GM18951 (cell line): ENCODE measurements around the gene CEP120.
"Not testable (repeated sequence)": the region's sequence is repeated elsewhere in the genome, so short reads cannot be mapped to it uniquely, and the experiment has no call there.

Experiments used
- POLR2A ChIP-seq: IDR thresholded peaks from 4 replicates; pipeline ENCODE4 v1.6.1; 2011; ENCODE audit warnings: mild to moderate bottlenecking; ENCODE audit not compliant: insufficient read length, insufficient read depth; ENCODE audit errors: extremely low read depth
- in situ Hi-C: fragments of 300-500 bp; cut with MboI; formaldehyde crosslinking; loops from one replicate; pipeline ENCODE4 v1.12.0; 2022; ENCODE audit warnings: low sequenced_read_pairs, mixed read lengths, inconsistent platforms; ENCODE audit not compliant: unreplicated experiment

The CEP120 gene

DNA sequence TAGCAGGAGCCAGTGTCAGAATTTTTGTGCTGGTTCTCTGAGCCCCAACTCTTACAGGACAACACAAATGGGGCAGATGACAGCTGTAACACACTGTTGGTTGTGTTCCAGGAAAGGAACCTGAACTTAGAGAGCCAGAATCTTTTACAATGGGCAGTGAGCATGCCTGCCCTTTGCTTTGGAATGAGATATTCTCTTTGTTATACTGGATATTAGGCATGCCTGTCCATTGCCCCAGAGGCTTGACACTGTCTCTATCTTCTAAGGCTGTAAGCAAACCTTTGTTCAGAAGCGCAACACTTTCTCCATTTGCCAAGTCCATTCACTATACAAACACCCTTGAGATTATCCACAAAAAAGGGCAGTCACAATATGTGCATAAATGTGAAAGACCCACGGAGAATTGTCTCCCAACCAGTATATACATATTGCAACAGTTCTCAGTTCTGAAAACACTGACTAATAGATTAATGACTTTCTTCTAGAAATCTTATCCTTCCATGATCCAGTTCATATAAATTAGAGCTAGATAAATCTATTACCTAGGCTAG is 26.3 kb upstream of the CEP120 start:
- in situ Hi-C loops = no loop called here
- no peak for TF ChIP-seq POLR2A

DNA sequence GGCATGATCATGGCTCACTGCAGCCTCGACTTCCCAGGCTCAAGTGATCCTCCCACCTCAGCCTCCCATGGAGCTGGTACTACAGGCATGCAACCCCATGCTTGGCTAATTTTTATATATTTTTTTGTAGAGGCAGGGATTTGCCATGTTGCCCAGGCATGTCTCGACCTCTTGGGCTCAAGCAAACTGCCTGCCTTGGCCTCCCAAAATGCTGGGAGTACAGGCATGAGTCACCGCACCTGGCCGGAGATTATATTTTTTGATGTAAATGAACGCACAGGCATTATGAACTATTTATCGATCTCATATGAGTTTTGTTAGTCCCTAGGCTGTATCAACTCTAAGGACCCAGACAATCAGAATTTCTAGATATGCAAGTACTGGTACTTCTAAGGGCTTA is 25.5 kb upstream of the CEP120 start:
- no peak for TF ChIP-seq POLR2A
- in situ Hi-C loops = no loop called here

DNA sequence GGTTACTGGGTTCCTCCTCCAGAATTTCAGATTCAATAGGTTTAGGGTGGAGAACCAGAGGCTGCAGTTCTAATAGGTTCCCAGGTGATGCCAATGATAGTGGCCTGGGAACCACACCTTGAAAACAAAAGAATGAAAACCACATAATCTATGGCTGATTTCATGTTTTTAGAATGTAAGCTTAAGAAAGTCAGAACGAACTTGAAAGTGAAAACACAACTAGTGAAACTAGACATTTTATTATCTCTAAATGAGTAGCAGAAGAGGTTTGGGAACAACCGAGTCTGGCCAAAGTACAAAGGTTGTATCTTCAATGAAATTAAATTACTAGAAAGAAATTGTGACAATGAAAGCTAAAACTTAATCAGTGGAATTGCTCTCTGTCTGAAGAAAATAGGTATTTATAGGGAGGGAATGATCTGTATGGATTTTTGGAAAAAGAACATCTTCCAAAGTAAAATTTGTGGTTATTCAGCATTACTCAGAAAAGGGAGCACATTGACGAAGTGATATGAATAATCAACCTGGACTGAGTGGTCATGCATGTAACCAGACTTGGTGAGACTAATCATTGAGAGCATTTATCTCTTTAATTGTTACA is 24.9 kb upstream of the CEP120 start:
- in situ Hi-C loops = no loop called here
- TF ChIP-seq POLR2A = no peak

DNA sequence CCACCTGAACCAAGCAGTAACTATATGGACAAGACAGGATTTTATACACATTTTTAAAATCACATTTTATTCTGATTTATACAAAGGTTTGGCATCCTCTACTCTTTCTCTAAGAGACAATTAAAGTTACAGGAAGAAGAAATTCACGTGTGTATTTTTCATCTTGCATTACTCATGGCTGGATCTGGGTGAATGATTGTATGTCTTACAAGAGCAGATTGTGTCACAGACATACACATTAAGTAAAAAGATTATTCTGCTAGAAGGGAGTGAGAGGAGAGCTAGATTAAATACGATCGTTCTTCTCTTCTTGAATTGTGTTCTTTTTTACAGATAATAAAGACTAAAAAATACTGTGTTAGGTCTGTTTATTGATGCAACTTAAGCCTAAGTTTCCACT is 20.8 kb upstream of the CEP120 start:
- no peak for TF ChIP-seq POLR2A
- in situ Hi-C loops = no loop called here

DNA sequence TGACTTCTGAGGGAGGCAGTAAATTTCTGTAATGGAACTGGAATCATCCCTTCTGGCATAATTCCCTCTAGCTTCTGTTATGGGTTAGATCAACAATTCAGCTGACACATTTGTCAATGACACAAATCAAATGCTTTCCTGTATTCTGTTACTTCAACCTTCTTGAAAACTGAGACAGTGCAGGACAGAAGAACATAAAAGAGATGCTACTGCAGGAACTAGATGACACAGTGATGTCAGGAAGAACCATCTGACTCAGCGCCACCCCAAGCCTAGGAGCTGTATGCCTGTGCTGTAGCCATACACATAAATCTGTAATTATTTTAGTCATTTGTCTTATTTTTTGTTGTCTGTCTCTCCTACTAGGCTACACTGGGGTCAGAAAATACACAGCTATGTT is 18.2 kb upstream of the CEP120 start:
- in situ Hi-C loops = no loop called here
- TF ChIP-seq POLR2A = no peak

DNA sequence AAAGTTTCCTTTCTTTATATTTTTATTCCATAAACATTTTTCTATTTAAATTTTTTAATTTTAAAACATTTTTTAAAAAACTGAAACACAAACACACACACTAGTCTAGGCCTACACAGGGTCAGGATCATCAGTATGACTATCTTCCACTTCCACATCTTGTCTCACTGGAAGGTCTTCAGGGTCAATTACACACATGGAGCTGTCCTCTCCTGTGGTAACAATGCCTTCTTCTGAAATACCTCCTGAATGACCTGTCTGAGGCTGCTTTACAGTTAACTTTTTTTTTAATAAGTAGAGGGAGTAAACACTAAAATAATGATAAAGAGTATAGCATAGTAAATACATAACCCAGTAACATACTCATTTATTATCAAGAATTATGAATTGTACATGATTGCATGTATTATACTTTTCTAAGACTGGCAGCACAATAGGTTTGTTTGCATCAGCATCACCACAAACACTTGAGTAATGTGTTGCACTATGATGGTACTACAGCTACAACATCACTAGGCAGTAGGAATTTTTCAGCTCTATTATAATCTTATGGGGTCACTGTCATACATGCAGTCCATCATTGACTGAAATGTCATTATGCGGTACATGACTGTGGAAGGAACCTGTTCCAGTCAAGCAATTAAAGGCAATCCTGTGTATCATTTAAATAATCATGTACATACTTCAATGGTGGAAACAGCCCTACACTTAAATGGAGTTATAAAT is 17.4 kb upstream of the CEP120 start:
- in situ Hi-C loops = no loop called here

DNA sequence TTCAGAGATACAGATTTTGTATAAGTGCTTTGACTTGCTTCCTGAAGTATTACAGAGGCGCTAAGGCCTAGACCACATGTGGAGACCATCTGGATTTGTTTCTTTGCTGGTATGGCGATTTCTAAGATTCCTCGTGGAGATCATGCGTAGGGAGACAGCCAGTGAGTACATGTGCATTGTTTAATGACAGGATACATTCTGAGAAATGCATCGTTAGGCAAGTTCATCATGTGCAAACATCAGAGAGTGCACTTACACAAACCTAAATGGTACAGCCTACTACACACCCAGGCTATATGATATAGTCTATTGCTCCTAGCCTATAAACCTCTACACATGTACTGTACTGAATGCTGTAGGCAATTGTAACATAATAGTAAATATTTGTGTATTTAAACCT is 16.5 kb upstream of the CEP120 start:
- TF ChIP-seq POLR2A = no peak
- in situ Hi-C loops = no loop called here

More for the DNA sequence above, 17.4 kb upstream of the CEP120 start:
- TF ChIP-seq POLR2A = no peak

DNA sequence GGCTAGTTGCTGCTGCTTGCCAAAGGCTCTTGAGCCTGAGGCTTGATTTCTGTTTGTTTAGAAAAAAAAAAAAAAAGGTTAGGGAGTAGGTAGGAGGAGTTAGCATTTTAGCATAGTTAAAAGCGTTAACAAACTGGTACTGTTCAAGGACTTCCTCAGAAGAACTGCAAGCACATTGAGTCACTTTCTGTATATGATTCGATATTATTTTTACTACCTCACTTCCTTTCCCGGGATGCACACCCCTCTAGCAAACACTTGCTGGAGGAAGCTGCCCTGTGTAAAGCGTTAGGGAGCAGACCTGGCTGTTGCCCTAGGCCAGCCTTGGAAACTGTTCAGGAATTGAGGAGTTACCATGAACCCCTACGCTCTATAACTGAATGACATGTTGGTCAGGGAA is 15.7 kb upstream of the CEP120 start:
- in situ Hi-C loops = no loop called here
- no peak for TF ChIP-seq POLR2A

DNA sequence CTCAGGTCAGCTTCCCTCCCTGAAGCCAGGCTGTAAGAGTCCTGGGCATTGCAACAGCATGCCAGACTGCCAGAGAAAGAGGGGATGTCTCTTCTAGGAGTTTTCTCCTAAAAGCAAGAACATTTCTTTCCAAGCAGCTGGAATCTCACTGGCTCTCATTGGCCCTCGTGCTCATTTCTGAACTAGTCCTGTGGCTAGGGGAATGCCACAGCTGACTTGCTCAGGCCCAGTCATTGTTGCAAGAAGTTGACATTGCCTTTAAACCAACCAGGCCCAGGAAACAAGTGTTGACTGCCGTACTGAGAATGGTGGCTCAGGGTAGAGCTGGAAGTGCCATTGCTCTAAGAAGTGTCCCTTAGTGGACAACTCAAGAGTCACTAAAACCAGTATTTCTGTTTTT is 15.0 kb upstream of the CEP120 start:
- TF ChIP-seq POLR2A = no peak
- in situ Hi-C loops = no loop called here

DNA sequence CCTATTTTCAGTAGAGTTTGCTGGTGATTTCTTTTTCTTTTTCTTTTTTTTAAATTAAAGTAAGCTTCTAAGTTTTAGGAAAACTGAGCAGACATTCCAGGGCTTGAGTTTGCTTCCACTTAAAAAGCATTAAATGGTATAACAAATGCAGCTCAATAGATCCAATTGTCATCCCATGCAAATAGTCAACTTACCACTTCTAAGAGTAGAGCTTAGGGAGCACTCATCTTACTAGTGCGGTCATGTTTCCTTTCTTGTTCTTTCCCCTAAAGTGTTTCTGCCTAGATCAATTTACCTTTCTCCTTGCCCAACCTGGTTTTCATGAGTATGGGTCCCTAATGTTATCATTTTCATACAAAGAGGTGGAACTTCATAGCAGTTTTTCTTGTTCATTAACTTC is 13.0 kb upstream of the CEP120 start:
- in situ Hi-C loops = no loop called here
- TF ChIP-seq POLR2A = no peak

DNA sequence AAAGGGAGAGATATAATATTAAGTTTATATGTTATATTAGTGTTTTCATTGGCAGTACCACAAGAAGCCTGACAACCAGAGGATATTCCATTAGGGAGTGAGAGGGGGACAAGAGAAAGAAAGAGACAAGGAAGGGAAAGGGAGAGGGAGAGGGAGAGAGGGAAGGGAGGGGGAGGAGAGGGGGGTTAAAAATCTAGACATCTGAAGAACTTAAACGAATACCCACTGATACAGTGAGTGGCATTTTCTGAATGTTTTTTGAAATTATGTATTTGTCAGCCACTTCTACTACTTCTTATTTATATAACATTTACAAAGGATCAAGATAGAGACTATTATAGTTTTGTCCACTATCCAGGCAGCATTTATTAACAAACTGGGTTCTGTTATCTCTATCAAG is 11.6 kb upstream of the CEP120 start:
- TF ChIP-seq POLR2A = no peak
- in situ Hi-C loops = no loop called here

DNA sequence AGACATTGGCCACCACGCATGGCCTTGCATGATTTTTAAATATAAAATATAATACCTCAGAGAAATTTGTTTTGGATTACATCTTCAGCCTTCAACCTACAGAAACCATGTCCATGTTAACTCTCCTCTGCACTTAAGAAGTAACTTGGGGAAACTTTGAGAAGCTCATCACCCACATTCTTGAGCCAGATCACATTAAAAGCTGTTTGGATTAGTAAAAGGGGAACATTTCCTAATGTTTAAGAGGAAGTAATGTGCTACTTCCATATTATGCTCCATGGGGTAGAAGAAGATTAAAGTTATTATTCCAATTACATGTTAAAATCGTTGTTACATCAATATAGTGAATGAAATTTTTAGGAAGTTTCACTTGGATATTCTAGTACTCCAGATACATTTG is 10.4 kb upstream of the CEP120 start:
- in situ Hi-C loops = no loop called here
- TF ChIP-seq POLR2A = no peak

DNA sequence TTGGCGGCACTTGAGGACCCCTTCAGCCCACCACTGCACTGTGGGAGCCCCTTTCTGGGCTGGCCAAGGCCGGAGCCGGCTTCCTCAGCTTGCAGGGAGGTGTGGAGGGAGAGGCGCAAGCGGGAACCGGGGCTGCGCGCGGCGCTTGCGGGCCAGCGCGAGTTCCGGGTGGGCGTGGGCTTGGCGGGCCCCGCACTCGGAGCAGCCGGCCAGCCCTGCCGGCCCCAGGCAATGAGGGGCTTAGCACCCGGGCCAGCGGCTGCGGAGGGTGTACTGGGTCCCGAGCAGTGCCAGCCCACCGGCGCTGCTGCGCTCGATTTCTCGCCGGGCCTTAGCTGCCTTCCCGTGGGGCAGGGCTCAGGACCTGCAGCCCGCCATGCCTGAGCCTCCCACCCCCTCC is 7.2 kb upstream of the CEP120 start:
- in situ Hi-C loops = not testable (repeated sequence)

DNA sequence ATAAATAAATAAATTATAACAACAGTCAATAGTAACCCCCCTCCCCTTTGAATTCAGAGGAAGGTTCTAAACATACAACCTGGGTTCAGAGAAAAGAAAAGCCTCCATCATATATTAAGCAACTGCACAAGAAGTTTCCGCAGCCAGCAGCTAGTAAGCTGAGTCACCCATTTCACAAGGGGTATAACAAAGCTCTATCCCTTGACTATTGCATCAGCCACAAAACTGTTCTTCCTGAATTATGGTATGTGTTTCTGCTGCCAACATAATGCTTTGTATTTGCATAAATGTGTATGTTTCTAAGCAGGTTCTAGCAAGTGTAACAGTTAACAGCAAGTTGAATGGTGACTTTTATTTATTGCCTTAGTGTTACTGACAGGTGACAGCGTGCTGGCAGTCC is 6.8 kb upstream of the CEP120 start:
- in situ Hi-C loops = no loop called here

More for the DNA sequence above, 6.8 kb upstream of the CEP120 start:
- no peak for TF ChIP-seq POLR2A
